A549 (cell line): ENCODE measurements around the gene CD69. TPM values are rescaled to one million over a fixed set of nuclear protein-coding genes. Genes with fewer than 3 reads are reported as not detected.

Experiments used
- ATAC-seq, 2 experiments: fragments of 200-7000 bp in 1 of 2; fragments of >200 bp in 1 of 2; cut with Nextera tagmentation in 1 of 2; cut with Tn5 transposase in 1 of 2; 3 replicates each; pipeline versions ENCODE4 v1.8.0 to v1.9.1; 2018 to 2020; ENCODE audit warnings: mild to moderate bottlenecking in 1 of 2, moderate library complexity in 1 of 2
- CTCF ChIA-PET: fragments of 300-600 bp; sonication (Branson Sonifier 250); formaldehyde crosslinking; extraction: SDS; loops from one replicate; lab custom pipeline; 2021; ENCODE audit warnings: antibody characterized with exemption, inconsistent platforms; lab: Yijun Ruan, JAX
- POLR2A ChIA-PET: fragments of 350-600 bp; formaldehyde crosslinking; extraction: SDS; loops from one replicate; lab custom pipeline; 2021; ENCODE audit warnings: antibody characterized with exemption, inconsistent platforms; lab: Yijun Ruan, JAX
- DNase-seq, 2 experiments: peaks; one replicate each; pipeline versions ENCODE4 v3.0.0 to v3.0.0-alpha.2; 2011 to 2016; ENCODE audit warnings: low read depth in 1 of 2, low spot score in 1 of 2
- FAIRE-seq: peaks from 2 replicates; lab custom pipeline; 2011; peaks lifted over from hg19 to GRCh38; lab: Jason Lieb, UNC
- H3K27ac ChIP-seq, 2 experiments: fragments of >200 bp; sonication (Bioruptor Twin); formaldehyde crosslinking; 3 replicates each; pipeline ENCODE4 v1.5.1; 2016 to 2017
- H3K4me1 ChIP-seq: fragments of >200 bp; sonication (Bioruptor Twin); formaldehyde crosslinking; 3 replicates; pipeline ENCODE4 v1.6.1; 2016
- H3K4me2 ChIP-seq: fragments of >200 bp; sonication (Bioruptor Twin); formaldehyde crosslinking; 3 replicates; pipeline ENCODE4 v1.6.1; 2016
- H3K4me3 ChIP-seq: fragments of >200 bp; sonication (Bioruptor Twin); formaldehyde crosslinking; 3 replicates; pipeline ENCODE4 v1.5.1; 2016
- H3K9me3 ChIP-seq: fragments of >200 bp; sonication (Bioruptor Twin); formaldehyde crosslinking; 3 replicates; pipeline ENCODE4 v1.6.1; 2016
- CBX2 ChIP-seq: fragments of 200-600 bp; sonication (generic); IDR thresholded peaks from 2 replicates; pipeline ENCODE4 v1.6.1; 2016; ENCODE audit warnings: low read depth, mild to moderate bottlenecking, borderline replicate concordance
- CBX8 ChIP-seq: fragments of 200-600 bp; sonication (generic); IDR thresholded peaks from 2 replicates; pipeline ENCODE4 v1.6.1; 2016
- CEBPB ChIP-seq, 2 experiments: fragments of >200 bp in 1 of 2; sonication (Bioruptor Twin) in 1 of 2; formaldehyde crosslinking in 1 of 2; IDR thresholded peaks; 2 replicates each; pipeline ENCODE4 v1.6.1; 2012 to 2016
- E2F6 ChIP-seq: IDR thresholded peaks from 2 replicates; pipeline ENCODE4 v1.6.1; 2012; ENCODE audit warnings: low read depth, borderline replicate concordance
- EHMT2 ChIP-seq: fragments of 200-600 bp; sonication (generic); IDR thresholded peaks from 2 replicates; pipeline ENCODE4 v1.6.1; 2016; ENCODE audit warnings: antibody characterized with exemption, low read depth, mild to moderate bottlenecking, moderate library complexity
- ESRRA ChIP-seq: fragments of 150-350 bp; IDR thresholded peaks from 2 replicates; pipeline ENCODE4 v1.6.1; 2014; ENCODE audit warnings: mild to moderate bottlenecking, low read length, borderline replicate concordance
- HDAC2 ChIP-seq: fragments of 200-600 bp; sonication (generic); IDR thresholded peaks from 2 replicates; pipeline ENCODE4 v1.6.1; 2016
- HEYL ChIP-seq: fragments of 250-450 bp; sonication (Bioruptor Pico); IDR thresholded peaks from 2 replicates; pipeline ENCODE4 v1.8.0; 2021; ENCODE audit warnings: mild to moderate bottlenecking, moderate library complexity
- HOXA7 ChIP-seq: fragments of 250-450 bp; sonication (Bioruptor Pico); IDR thresholded peaks from 2 replicates; pipeline ENCODE4 v1.5.0; 2020; ENCODE audit warnings: mild to moderate bottlenecking, moderate library complexity
- HOXB13 ChIP-seq: fragments of 250-450 bp; sonication (Bioruptor Pico); IDR thresholded peaks from 2 replicates; pipeline ENCODE4 v1.5.0; 2020; ENCODE audit warnings: low read depth, mild to moderate bottlenecking, moderate library complexity
- JUNB ChIP-seq: fragments of >200 bp; sonication (Bioruptor Twin); formaldehyde crosslinking; IDR thresholded peaks from 2 replicates; pipeline ENCODE4 v1.6.1; 2016
- MAZ ChIP-seq: fragments of 150-350 bp; IDR thresholded peaks from 2 replicates; pipeline ENCODE4 v1.6.1; 2014; ENCODE audit warnings: antibody characterized with exemption, low read depth, low read length, borderline replicate concordance
- MYC ChIP-seq: IDR thresholded peaks from 2 replicates; pipeline ENCODE4 v1.6.1; 2012; ENCODE audit warnings: mild to moderate bottlenecking, inconsistent platforms, low read length, improper control_type of control experiment, borderline replicate concordance
- PBX3 ChIP-seq: IDR thresholded peaks from 2 replicates; pipeline ENCODE4 v1.6.1; 2012
- POLR2A ChIP-seq: IDR thresholded peaks from 2 replicates; pipeline ENCODE4 v1.6.1; 2012; ENCODE audit warnings: mild to moderate bottlenecking, low read length
- RNF2 ChIP-seq: fragments of 200-600 bp; sonication (generic); IDR thresholded peaks from 2 replicates; pipeline ENCODE4 v1.6.1; 2016; ENCODE audit warnings: low read depth, mild to moderate bottlenecking, antibody characterized with exemption, moderate library complexity, borderline replicate concordance
- TFCP2L1 ChIP-seq: fragments of 250-450 bp; sonication (Bioruptor Pico); IDR thresholded peaks from 2 replicates; pipeline ENCODE4 v1.5.0; 2021; ENCODE audit warnings: mild to moderate bottlenecking
- ZSCAN20 ChIP-seq: fragments of 250-450 bp; sonication (Bioruptor Pico); IDR thresholded peaks from 2 replicates; pipeline ENCODE4 v1.8.0; 2022; ENCODE audit warnings: mild to moderate bottlenecking, moderate library complexity
- WGBS: methylation state at CpG from one replicate; pipeline ENCODE4 v1.1.6; 2017; ENCODE audit errors: missing lambda C conversion rate; 5-methylcytosine and 5-hydroxymethylcytosine counted together
- polyA plus RNA-seq, 4 experiments: library from polyadenylated mRNA; depleted of rRNA in 3 of 4; stranded (reverse); fragments of >200 nt; fragmentation: RNase III in 1 of 4; extraction: RNeasy Plus Mini Kit Qiagen cat#74134 plus additional on column Dnase treatment in 1 of 4; gene quantifications; 2 replicates in 3 of 4; 3 replicates in 1 of 4; pipeline ENCODE4 v1.2.3, GENCODE V29; 2011 to 2017
- TF ChIP-seq, protein P1 (sequence below): fragments of 200-600 bp; sonication (generic); IDR thresholded peaks from 2 replicates; pipeline ENCODE4 v1.6.1; 2016; ENCODE audit warnings: antibody characterized with exemption, mild to moderate bottlenecking, moderate library complexity
- TF ChIP-seq, protein P2 (sequence below): IDR thresholded peaks from 2 replicates; pipeline ENCODE4 v1.6.1; 2012
- TF ChIP-seq, protein P3 (sequence below): fragments of 450-650 bp; IDR thresholded peaks from 2 replicates; pipeline ENCODE4 v1.6.1; 2014; ENCODE audit warnings: antibody characterized with exemption
- TF ChIP-seq, protein P4 (sequence below): fragments of 150-350 bp; IDR thresholded peaks from 2 replicates; pipeline ENCODE4 v1.6.1; 2014; ENCODE audit warnings: low read depth, mild to moderate bottlenecking, low read length

CD69 gene
- polyA plus RNA-seq, 2 of the 4 experiments (the other 2 are of a cell fraction): not detected

DNA sequence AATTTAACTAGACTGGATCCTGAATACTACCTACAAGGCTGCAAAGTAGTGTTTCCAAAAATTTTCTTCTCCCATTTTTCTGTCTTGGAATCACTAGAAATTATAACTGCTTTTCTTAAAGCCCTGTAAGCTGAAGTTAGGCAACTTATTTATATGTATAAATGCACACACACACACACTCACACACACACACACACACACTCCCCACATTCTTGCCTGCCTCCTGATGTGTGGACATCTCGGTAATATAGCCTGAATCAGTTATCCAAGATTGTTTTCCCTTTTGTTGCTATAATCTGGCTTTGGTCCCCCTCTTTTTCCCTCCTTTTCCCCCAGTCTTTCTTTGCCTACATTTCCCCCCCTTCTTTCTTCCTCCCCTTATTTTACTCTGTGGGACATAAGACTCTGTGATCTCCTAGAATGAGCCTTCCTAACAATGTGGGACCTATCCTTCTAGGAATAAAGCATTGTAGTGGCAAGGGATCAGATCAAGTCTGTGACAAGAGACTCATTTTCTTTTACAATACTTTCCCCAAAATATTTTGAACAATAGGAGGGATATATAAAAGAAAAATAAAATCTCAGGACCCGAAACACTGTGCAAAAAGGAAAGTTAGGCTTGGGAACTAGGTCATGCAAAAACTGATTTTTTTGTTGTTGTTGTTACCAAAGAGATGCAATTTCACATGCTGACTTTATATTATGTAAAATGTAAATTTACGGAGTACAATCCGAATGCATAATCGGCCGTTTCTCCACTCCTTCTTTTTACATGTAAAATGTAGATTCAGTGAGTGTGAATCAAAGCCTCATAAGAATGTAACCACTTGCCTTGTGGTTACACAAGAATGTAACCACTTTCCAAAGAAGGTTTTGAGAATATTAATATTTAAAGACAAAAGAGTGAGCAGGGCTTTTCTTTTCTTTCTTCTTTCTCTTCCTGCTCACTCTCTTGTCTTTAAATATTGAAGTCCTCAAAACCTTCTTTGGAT, 26.3 kb upstream of the CD69 start:
- no peak for DNase-seq
- H3K27ac ChIP-seq: no peak overlapping the region
- no peak overlapping the region for H3K4me3 ChIP-seq
- TF ChIP-seq TFCP2L1 (CRISPR knock-in tag) (no peak), CBX2 (no peak), MAZ (no peak), POLR2A (no peak), JUNB (no peak), CBX8 (no peak), MYC (no peak), HEYL (CRISPR knock-in tag) (no peak), EHMT2 (no peak), RNF2 (no peak), CEBPB (IDR thresholded peaks at IDR 0.05) (no peak)
- TF ChIP-seq, protein P1, sequence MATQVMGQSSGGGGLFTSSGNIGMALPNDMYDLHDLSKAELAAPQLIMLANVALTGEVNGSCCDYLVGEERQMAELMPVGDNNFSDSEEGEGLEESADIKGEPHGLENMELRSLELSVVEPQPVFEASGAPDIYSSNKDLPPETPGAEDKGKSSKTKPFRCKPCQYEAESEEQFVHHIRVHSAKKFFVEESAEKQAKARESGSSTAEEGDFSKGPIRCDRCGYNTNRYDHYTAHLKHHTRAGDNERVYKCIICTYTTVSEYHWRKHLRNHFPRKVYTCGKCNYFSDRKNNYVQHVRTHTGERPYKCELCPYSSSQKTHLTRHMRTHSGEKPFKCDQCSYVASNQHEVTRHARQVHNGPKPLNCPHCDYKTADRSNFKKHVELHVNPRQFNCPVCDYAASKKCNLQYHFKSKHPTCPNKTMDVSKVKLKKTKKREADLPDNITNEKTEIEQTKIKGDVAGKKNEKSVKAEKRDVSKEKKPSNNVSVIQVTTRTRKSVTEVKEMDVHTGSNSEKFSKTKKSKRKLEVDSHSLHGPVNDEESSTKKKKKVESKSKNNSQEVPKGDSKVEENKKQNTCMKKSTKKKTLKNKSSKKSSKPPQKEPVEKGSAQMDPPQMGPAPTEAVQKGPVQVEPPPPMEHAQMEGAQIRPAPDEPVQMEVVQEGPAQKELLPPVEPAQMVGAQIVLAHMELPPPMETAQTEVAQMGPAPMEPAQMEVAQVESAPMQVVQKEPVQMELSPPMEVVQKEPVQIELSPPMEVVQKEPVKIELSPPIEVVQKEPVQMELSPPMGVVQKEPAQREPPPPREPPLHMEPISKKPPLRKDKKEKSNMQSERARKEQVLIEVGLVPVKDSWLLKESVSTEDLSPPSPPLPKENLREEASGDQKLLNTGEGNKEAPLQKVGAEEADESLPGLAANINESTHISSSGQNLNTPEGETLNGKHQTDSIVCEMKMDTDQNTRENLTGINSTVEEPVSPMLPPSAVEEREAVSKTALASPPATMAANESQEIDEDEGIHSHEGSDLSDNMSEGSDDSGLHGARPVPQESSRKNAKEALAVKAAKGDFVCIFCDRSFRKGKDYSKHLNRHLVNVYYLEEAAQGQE: no peak
- TF ChIP-seq, protein P2, sequence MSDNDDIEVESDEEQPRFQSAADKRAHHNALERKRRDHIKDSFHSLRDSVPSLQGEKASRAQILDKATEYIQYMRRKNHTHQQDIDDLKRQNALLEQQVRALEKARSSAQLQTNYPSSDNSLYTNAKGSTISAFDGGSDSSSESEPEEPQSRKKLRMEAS: no peak
- H3K4me1 ChIP-seq: no peaks in the 10 kb centered on the region
- no peak for ATAC-seq
- 50% methylated on average over 6 of the region's 6 CpGs for WGBS
- CTCF ChIA-PET: no interaction called here
- POLR2A ChIA-PET: no interaction called here
- FAIRE-seq: no peak
- no peak overlapping the region for H3K4me2 ChIP-seq
- H3K9me3 ChIP-seq: peaks cover 4% of the 10 kb centered on the region; the same call in 1 of the 3 replicates

DNA sequence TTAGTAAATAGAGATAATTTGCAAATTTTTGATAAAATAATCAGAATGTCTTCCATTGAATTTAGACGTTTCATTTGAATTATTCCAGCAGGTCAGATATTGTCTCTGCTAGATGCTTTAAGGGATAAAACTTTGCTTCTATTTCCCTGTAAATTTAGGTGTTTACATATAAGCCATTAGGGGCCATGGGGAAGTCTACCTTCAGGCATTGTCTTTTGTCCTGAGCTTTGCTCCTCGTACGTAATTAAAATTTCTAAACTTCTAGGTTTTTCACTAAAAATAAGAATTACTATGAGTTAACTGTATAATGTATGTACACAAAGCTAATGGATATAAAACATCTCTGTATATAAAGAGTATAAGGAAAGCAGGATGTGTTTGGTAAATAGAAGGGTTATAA, 24.1 kb upstream of the CD69 start:
- DNase-seq (no peak), FAIRE-seq (no peak), ATAC-seq (no peak)
- Histone ChIP-seq H3K27ac (no peak overlapping the region), H3K9me3 (peaks cover 2% of the 10 kb centered on the region; the same call in 1 of the 3 replicates), H3K4me3 (no peak overlapping the region), H3K4me2 (no peak overlapping the region), H3K4me1 (no peaks in the 10 kb centered on the region)
- ChIA-PET POLR2A (no interaction called here), CTCF (no interaction called here)
- no peak for TF ChIP-seq HOXB13
- no peak for TF ChIP-seq E2F6
- TF ChIP-seq RNF2: no peak
- TF ChIP-seq, protein P3, sequence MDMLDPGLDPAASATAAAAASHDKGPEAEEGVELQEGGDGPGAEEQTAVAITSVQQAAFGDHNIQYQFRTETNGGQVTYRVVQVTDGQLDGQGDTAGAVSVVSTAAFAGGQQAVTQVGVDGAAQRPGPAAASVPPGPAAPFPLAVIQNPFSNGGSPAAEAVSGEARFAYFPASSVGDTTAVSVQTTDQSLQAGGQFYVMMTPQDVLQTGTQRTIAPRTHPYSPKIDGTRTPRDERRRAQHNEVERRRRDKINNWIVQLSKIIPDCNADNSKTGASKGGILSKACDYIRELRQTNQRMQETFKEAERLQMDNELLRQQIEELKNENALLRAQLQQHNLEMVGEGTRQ: no peak
- no peak for TF ChIP-seq POLR2A
- TF ChIP-seq ZSCAN20 (CRISPR knock-in tag): no peak
- no peak for TF ChIP-seq CEBPB (IDR thresholded peaks at IDR 0.05)
- TF ChIP-seq HOXA7 (CRISPR knock-in tag): no peak
- no peak for TF ChIP-seq ESRRA
- no peak for TF ChIP-seq HDAC2
- no peak for TF ChIP-seq PBX3
- TF ChIP-seq HEYL (CRISPR knock-in tag): no peak
- TF ChIP-seq MAZ: no peak
- TF ChIP-seq, protein P4, sequence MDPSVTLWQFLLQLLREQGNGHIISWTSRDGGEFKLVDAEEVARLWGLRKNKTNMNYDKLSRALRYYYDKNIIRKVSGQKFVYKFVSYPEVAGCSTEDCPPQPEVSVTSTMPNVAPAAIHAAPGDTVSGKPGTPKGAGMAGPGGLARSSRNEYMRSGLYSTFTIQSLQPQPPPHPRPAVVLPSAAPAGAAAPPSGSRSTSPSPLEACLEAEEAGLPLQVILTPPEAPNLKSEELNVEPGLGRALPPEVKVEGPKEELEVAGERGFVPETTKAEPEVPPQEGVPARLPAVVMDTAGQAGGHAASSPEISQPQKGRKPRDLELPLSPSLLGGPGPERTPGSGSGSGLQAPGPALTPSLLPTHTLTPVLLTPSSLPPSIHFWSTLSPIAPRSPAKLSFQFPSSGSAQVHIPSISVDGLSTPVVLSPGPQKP: no peak
- 58% methylated on average over 3 of the region's 3 CpGs for WGBS
